Esophagus squamous epithelium (tissue), 5 donors: ENCODE results near the gene MT1A. TPM values are rescaled to one million over a fixed set of nuclear protein-coding genes. Genes with fewer than 3 reads are reported as not detected.

Experiments used
- DNase-seq: peaks from one replicate; lab custom pipeline; 2025; lab: John Stamatoyannopoulos, UW
- H3K27ac ChIP-seq, 4 donors: fragments of 200-600 bp; sonication (generic); one replicate each; pipeline ENCODE4 v1.5.1; 2016 to 2019; ENCODE audit warnings: mild to moderate bottlenecking in 1 of 4
- H3K27me3 ChIP-seq, 4 donors: fragments of 200-600 bp; sonication (generic); 1 replicate in 3 of 4; 2 replicates in 1 of 4; pipeline versions ENCODE4 v1.5.1 to v1.6.0; 2017 to 2021; ENCODE audit warnings: antibody characterized with exemption in 1 of 4
- H3K36me3 ChIP-seq, 3 donors: fragments of 200-600 bp; sonication (generic); one replicate each; pipeline ENCODE4 v1.5.1; 2016 to 2019
- H3K4me1 ChIP-seq, 3 donors: fragments of 200-600 bp; sonication (generic); one replicate each; pipeline ENCODE4 v1.5.1; 2017 to 2019
- H3K4me3 ChIP-seq, 4 donors: fragments of 200-600 bp; sonication (generic); 1 replicate in 3 of 4; 2 replicates in 1 of 4; pipeline ENCODE4 v1.5.1; 2016 to 2019; ENCODE audit warnings: mild to moderate bottlenecking in 2 of 4, moderate library complexity in 1 of 4
- H3K9me3 ChIP-seq, 3 donors: fragments of 200-600 bp; sonication (generic); one replicate each; pipeline ENCODE4 v1.5.1; 2016 to 2019
- POLR2A ChIP-seq, 4 donors: fragments of 450-650 bp; IDR thresholded peaks; one replicate each; pipeline ENCODE4 v1.6.1; 2017; ENCODE audit warnings: antibody characterized with exemption in 4 of 4, mild to moderate bottlenecking in 4 of 4, moderate library complexity in 3 of 4
- WGBS, 2 donors: methylation state at CpG; one replicate each; pipeline ENCODE4 v1.1.5; 2018; 5-methylcytosine and 5-hydroxymethylcytosine counted together
- intact Hi-C: fragments of 100-400 bp; cut with DNase I; formaldehyde crosslinking; loops from one replicate; pipeline ENCODE4 v1.15.0; 2022
- total RNA-seq, 4 donors: library from RNA; depleted of rRNA; stranded (reverse); fragments of >200 nt; gene quantifications; one replicate each; pipeline ENCODE4 v1.1.0, GENCODE V29; 2016
- TF ChIP-seq, protein P1 (sequence below), 6 experiments: fragments of 450-650 bp in 4 of 6; fragments of 200-600 bp in 2 of 6; sonication (generic) in 2 of 6; IDR thresholded peaks; one replicate each; pipeline ENCODE4 v1.5.1; 2016 to 2019; ENCODE audit warnings: antibody characterized with exemption in 6 of 6, mild to moderate bottlenecking in 4 of 6, moderate library complexity in 4 of 6
- donor health status: DM: yes; HTN: yes; CAD: no.

MT1A gene
- total RNA-seq, 4 donors from 2014 or later = 3.3 to 34.2 (median 5.3) TPM; not detected in 1

DNA sequence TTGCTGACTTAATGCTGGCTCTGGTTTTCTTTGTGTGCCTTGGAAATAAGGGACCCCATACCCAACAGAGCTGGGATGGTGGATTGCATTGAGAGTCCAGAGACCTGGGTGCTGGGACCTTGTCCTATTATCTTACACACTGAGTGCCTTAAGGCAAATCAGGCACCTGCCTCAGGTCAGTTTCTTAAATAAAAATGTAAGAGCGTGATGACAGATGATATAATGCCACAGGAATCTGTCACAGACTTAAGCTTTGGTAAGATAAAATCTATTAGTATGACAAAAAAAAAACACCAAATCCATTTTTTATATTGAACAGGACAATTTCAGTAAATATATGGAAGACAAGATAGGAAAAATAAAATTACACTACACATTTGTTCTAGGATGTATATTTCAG, 1.6 kb downstream of the MT1A start:
- intact Hi-C loops = no loop called here
- peaks cover 20 to 49% (median 30%) of the 10 kb centered on the region in 3 donors for H3K4me1 ChIP-seq
- WGBS, 2 donors = 43 to 72% methylated on average over 1 of the region's 1 CpG

DNA sequence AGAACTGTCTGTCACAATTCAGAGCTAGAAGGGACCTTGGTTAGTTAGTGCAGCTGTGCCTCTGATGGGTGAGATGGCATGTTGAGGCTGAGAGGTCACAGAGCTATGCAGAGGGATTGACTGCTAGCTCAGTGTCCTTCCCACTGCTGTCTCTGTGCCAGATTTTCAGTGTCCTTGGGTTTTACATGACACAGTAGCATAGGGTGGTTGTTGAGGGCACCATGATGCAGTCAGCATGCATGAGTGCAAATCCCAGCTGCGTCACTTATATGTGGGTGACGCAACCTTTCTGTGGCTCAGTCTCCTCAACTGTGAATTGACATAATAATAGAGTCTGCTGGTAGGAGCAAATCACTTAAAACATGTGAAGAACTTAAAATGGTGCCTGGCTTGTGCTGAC, 2.7 kb downstream of the MT1A start:
- Histone ChIP-seq H3K27me3 (peaks cover 0 to 97% (median 6%) of the 10 kb centered on the region in 4 donors), H3K27ac (no peak overlapping the region), H3K36me3 (no peaks in the 10 kb centered on the region), H3K9me3 (no peaks in the 10 kb centered on the region), H3K4me1 (peaks cover 15 to 38% (median 26%) of the 10 kb centered on the region in 3 donors), H3K4me3 (no peak overlapping the region)
- intact Hi-C loops = no loop called here
- WGBS, 2 donors = 73 to 83% methylated on average over 2 of the region's 2 CpGs
- no peak for DNase-seq
- TF ChIP-seq, protein P1, sequence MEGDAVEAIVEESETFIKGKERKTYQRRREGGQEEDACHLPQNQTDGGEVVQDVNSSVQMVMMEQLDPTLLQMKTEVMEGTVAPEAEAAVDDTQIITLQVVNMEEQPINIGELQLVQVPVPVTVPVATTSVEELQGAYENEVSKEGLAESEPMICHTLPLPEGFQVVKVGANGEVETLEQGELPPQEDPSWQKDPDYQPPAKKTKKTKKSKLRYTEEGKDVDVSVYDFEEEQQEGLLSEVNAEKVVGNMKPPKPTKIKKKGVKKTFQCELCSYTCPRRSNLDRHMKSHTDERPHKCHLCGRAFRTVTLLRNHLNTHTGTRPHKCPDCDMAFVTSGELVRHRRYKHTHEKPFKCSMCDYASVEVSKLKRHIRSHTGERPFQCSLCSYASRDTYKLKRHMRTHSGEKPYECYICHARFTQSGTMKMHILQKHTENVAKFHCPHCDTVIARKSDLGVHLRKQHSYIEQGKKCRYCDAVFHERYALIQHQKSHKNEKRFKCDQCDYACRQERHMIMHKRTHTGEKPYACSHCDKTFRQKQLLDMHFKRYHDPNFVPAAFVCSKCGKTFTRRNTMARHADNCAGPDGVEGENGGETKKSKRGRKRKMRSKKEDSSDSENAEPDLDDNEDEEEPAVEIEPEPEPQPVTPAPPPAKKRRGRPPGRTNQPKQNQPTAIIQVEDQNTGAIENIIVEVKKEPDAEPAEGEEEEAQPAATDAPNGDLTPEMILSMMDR (IDR thresholded peaks at IDR 0.05) = no peak
- TF ChIP-seq POLR2A (IDR thresholded peaks at IDR 0.05) = no peak

More for the DNA sequence above, 1.6 kb downstream of the MT1A start:
- TF ChIP-seq POLR2A (IDR thresholded peaks at IDR 0.05) = no peak
- TF ChIP-seq, protein P1 (IDR thresholded peaks at IDR 0.05) = no peak
- DNase-seq = no peak
- Histone ChIP-seq H3K4me3 (no peak overlapping the region), H3K36me3 (no peaks in the 10 kb centered on the region), H3K27ac (no peak overlapping the region), H3K9me3 (no peaks in the 10 kb centered on the region), H3K27me3 (peaks cover 0 to 97% (median 9%) of the 10 kb centered on the region in 4 donors)

DNA sequence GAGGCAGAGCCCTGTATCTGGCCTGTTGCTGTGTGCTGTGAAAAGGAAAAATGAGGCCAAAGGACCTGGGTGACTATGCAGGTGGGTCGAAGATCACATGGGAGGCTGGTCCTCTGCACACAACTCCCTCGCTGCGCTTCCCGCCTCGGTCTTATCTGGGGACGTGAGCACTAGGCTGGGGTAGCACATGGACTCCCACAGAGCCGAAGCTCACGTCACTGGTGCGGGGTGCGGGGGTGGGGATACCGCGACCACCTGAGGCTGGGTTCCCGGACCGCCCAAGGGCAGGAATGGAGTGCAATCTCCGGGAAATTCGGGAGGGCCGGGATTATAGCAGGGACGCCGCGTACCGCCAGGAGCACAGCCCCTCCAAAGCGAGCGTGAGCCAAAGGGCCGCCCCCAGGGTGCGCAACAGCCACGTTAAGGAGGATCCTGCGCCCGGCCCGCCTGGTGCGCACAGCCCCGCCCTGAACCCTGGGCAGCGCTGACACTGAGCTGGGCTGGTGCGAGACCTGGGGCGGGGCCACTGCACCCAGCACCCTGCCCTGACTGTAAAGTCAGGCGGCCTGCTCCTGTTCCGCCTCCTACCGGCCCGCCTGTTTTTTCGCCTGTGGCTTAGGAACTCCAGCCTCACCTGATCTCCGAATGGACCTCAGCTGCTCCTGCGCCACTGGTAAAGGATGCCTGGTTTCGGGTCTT, 4.8 kb downstream of the MT1A start:
- Histone ChIP-seq H3K27ac (peak overlapping the region in 3 of 4 donors; percentile 45 to 50 (median 46)), H3K4me3 (peak overlapping the region in 3 of 4 donors; percentile 39 to 62 (median 43)), H3K4me1 (peaks cover 15 to 25% (median 24%) of the 10 kb centered on the region in 3 donors), H3K36me3 (no peaks in the 10 kb centered on the region), H3K27me3 (peaks cover 0 to 97% (median 5%) of the 10 kb centered on the region in 4 donors), H3K9me3 (no peaks in the 10 kb centered on the region)
- no peak for DNase-seq
- intact Hi-C loops = no loop called here
- 2 to 57% methylated on average over 5 to 15 of the region's 42 CpGs for WGBS, 2 donors
- TF ChIP-seq, protein P1 (IDR thresholded peaks at IDR 0.05) = peak; percentile 30 to 56 (median 50)
- no peak for TF ChIP-seq POLR2A (IDR thresholded peaks at IDR 0.05)

DNA sequence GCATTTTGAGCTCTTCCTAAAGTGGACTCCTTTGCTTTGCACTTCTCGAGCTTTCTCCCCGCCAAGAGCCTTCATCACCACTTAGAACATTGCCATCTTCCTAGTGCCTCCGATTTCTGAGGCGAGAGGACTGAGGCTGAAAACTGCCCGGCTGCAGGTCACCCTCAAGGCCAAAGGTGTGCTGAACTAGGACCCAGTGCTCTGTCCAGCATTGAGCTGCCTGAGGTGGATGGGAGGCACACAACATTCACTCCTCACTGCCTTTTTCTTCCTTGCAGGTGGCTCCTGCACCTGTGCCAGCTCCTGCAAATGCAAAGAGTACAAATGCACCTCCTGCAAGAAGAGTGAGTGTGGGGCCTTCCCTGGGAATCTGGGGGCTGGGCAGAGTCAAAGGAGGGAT, 5.4 kb downstream of the MT1A start:
- no peak for DNase-seq
- intact Hi-C loops = no loop called here
- H3K36me3 ChIP-seq = no peaks in the 10 kb centered on the region
- H3K4me1 ChIP-seq = peaks cover 15 to 19% (median 18%) of the 10 kb centered on the region in 3 donors
- H3K9me3 ChIP-seq = no peaks in the 10 kb centered on the region
- H3K27ac ChIP-seq = peak overlapping the region in 1 of 4 donors; percentile 46
- peaks cover 0 to 97% (median 2%) of the 10 kb centered on the region in 4 donors for H3K27me3 ChIP-seq
- TF ChIP-seq, protein P1 (IDR thresholded peaks at IDR 0.05) = no peak
- no peak for TF ChIP-seq POLR2A (IDR thresholded peaks at IDR 0.05)
- H3K4me3 ChIP-seq = peak overlapping the region in 3 of 4 donors; percentile 39 to 62 (median 43)
- 36 to 58% methylated on average over 3 to 5 of the region's 5 CpGs for WGBS, 2 donors

DNA sequence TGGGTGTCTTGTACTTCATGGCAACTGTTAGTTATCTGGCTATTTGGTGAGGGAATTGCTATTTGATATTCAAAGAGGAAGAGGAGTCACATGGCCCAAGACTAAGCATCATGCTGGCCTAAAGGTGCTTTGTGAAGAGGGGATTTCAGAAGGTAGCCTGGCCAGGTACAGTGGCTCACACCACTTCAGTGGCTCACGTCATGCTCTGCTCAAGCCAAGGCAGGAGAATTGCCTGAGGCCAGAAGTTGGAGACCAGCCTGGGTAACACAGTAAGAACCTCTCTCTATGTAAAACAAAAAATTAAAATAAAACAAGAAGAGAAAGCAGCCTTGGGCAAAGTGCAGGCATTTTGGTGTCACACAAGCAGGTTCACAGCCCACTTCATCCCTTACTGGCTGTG, 6.8 kb downstream of the MT1A start:
- H3K27me3 ChIP-seq = peaks cover 0 to 91% (median 0%) of the 10 kb centered on the region in 4 donors
- H3K9me3 ChIP-seq = no peaks in the 10 kb centered on the region
- no peak for DNase-seq
- no peak overlapping the region for H3K4me3 ChIP-seq
- H3K36me3 ChIP-seq = no peaks in the 10 kb centered on the region
- intact Hi-C loops = no loop called here
- 42 to 57% methylated on average over 1 of the region's 1 CpG for WGBS, 2 donors
- TF ChIP-seq, protein P1 (IDR thresholded peaks at IDR 0.05) = no peak
- no peak for TF ChIP-seq POLR2A (IDR thresholded peaks at IDR 0.05)
- H3K4me1 ChIP-seq = peaks cover 13 to 22% (median 15%) of the 10 kb centered on the region in 3 donors
- H3K27ac ChIP-seq = no peak overlapping the region
